Middle frontal gyrus (tissue), 1 donor: ENCODE results near the gene PLA1A.
"Not testable (repeated sequence)": the region's sequence is repeated elsewhere in the genome, so short reads cannot be mapped to it uniquely, and the experiment has no call there.

Experiments
- DNase-seq: peaks from one replicate; pipeline ENCODE4 v3.0.0-alpha.2; 2015; ENCODE audit warnings: low spot score; ENCODE audit errors: extremely low spot score

The PLA1A gene

DNA sequence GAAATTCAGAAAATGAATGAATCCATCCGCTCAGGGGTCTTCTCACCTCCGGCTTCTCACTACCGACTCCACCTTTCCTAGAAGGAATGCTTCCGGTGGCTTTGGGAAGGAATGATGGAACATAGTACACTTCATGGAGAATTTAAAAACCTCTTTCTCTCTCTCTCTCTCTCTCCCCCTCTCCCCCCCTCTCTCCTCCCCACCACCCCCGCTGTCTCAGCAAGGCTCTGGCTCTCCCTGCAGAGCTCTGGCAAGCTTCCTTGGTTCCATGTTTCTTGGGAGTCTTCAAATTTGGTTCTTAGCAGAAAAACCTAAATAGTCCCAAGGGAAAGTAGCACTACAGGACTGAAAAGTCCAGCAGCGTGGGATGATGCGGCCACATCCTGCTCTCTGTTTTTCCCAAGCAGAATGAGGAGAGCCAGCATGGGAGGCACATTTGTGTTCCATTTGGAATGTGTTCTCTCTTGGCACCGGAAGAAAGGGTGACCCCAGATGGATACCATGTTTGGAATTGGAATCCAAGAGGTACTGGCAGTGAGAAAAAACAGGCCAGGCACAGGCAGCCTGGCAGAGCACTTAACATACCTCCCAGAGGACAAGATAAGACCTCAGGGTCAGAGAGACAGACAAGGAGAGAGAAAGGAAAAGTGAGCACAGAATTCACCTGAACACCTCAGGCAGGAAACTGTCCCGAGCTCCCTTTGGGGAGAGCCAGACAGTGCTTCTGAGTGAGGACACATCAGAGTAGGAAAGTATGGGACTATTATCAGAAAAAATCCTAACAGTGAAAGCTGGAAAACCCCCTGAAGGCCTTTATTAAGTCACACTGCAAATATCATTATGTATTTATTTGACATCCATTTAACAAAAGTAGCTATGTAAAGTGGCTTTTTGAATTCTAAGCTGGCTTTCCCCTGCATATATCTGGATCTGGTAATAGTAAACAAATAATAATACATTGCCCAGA is 63.1 kb downstream of the PLA1A start, which contains the start of gene POPDC2:
Gene POPDC2, minus strand, starts transcription at position 116 of the 967 bp plus-strand sequence. CDS start 166 bp downstream, outside the sequence.
- DNase-seq: no peak

DNA sequence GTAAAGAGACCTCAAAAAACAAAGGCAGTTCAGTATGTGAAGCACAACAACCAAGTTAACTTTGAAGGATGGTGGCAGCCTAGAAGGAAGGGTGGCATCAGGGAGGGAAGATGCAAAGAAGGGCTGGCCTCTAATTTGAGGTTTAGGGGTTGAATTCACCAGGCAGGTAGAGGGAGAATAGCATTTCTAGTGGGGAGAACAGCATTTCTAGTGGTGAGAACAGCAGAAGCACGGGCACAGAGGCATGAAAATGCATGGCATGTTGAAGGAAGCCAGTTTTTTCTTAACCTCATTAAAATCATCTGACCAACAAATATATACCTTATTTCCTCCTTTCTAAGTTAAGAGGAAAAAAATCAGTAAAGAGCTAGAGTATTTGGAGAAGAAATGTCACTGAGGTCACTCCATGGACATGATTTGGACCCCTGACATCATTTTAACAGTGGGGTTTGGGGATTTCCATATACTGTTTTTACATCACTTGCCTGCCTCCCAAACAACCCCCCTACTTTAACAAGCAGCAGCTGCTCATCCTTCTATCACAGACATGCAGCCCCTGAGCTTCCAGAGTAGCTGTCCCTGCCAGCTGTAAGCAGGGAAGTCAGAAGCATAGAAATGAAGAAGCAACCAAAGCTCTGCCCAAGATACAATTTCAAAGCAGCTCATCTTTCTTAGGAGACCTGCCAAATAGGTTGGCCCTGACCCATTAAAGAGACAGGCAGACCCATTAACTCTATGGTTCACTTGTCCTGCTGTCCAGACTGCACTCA is 65.1 kb downstream of the PLA1A start:
- DNase-seq: no peak

DNA sequence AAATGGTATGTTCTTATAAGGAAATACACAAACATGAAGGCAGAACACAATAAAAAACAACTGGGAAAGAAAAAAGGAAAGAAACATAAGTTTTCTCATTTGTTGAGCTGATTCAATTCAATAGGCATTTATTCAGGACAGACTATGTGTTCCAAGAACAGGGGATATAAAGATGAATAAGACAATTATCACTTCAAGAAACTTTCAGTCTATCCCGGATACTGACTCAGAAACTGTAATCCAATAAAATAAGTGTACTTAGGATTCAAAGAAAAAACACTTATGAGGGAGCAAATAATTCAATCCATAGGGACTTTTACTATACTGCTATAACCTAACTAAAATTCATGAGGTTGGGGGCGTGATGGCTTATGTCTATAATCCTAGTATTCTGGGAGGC is 66.2 kb downstream of the PLA1A start:
- DNase-seq: no peak

DNA sequence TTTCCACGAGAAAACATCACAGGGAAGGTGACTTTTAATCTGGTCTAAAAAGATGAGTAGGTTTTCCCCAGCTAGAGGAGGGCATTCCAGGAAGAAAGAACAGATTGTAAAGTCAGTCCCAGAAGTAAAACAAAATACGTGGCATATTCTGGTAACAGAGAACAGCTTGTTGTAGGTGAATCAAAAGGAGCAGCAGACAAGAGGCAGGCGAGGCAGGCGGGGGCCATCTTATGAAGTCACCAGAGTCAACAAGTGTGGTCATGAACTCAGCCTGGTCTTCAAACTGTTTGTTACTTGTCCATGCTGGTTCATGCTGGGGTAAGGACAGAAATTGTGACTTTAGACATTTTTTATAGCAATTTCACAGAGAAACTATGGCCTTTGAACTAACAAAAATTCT is 66.7 kb downstream of the PLA1A start:
- DNase-seq: no peak

DNA sequence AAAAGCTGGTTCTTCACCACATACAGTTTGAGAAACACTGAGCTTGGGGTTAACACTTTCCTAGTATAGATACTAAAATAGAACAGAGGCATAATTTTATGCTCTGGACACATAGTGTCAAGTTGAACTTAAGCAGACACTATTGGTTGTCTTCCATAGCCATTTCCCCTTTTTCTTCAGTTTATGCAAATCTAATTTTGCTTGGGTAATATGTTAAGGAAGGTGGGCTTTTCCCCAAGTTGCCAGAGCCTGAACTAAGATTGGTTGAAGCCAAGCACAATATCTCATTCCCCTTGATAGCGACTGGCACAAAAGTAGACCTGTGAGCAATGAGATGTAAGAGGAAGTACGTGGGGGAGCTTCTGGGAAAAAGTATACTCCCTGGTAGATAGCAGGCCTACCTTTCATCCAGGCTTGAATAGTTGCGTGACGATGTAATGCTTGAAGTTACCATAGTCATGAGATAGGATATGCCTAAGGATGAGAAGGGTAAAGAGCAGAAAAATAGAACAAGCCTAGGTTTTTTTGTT is 67.2 kb downstream of the PLA1A start:
- DNase-seq: no peak

DNA sequence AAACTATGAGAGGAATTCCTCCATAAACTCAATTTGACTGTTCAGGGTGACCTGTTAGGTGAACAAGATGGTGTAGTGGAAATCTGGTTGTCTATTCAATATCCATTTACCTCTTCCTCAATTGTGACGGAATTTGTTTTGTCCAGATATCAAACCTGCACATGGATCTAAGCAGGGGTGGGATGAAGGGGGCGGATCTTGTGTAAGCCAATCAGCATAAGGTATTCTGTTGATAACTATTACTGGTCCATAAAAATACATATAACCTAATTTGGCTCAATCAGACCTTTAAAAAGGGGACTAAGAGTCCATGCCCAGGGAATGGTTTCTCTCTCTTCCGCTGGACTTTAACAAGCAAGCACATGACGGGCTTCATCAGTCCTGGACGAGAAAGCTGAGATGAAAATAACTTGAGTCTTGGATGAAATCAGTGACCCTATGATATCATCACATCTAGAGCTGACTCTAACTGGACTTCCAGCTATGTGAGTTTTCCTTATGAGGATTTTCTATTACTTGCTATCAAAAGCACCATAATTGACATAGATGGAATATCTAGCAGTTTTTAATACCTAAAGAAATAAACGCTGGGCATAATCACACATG is 68.4 kb downstream of the PLA1A start:
- DNase-seq: no peak

DNA sequence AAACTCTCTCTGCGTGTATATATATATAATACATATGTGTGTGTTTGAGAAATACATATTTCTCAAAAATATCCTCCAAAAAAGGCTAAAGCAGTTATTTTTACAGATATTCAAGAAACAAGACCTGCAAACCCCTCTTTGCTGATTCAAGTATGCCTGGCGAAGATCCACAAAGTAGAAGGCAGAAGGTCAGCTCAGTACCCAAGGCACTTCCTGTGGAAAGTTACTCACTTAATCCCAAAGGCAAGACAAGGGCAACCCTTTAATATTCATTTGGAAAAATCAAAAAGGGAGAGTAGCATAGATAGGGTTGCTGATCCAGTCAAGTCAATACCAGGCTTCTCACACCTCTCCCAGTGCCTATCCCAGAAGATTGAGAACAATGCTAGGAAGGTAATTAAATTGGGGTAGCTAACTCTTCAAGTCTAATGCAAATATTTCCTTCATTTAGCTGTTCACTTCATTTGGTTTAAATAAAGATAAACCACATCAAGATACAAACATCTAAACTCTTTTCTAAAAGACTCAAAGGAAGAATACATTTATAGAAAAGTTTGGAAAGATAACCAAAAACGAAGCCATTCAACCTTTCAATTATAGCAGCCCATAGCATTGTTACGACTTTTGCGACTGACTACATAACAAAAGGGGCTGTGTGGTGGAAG is 72.4 kb downstream of the PLA1A start:
- no peak for DNase-seq

DNA sequence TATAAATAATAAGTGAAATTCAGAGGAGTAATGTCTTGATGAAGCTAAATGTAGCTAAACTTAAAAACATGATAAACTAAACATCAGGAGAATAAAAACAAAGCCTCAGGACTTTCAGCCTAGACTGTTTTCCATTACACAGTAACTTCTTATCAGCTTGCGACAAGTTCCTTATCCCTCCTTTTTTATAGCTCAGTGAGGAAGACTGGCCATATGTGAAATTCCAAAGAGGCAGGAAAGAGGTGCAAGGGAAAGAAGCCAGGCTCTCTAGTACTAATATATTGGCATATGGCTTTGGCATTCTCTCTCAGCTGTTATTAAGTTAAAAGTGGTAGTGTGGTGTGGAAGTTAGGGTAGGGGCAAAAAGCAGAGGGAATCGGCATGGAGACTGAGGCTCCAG is 75.1 kb downstream of the PLA1A start:
- no peak for DNase-seq

DNA sequence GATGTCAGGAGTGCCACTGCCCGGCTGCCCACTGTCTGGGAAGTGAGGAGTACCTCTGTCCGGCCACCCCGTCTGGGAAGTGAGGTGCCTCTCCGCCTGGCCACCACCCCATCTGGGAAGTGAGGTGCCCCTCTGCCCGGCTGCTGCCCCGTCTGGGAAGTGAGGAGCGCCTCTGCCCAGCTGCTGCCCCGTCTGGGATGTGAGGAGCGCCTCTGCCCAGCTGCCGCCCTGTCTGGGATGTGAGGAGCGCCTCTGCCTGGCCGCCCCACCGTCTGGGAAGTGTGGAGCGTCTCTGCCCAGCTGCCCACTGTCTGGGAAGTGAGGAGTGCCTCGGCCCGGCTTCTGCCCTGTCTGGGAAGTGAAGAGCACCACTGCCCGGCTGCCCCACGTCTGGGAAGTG is 76.2 kb downstream of the PLA1A start:
- no peak for DNase-seq

DNA sequence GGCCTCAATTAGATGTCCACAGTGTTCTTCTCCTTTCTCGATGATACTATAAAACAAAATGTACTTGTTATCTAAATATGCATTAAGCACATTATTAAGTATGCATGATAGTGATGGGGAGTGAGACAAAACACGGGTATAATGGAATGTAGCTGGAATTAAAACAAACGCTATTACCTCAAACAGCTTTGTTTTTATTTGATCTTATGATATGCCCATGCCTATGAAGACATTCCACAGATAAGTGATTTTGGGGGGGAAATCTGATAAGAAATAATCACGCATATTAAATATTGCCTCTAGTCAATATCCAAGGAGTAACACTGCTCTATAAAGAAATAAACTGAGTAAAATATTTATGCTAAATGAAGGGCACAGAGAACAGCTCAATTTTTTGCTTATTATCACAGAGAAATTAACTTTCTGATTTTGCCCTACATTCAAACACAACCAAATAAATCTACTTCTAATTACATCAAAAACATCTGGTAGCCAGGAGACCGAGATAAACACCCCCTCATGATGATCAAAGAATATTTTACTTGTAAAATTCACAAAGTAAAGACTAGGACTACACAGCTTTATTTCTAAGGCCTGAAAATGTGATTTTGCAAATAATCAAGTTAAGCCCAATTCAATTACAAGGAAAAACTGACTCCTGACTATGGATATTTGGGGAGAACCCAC is 77.6 kb downstream of the PLA1A start:
- no peak for DNase-seq

DNA sequence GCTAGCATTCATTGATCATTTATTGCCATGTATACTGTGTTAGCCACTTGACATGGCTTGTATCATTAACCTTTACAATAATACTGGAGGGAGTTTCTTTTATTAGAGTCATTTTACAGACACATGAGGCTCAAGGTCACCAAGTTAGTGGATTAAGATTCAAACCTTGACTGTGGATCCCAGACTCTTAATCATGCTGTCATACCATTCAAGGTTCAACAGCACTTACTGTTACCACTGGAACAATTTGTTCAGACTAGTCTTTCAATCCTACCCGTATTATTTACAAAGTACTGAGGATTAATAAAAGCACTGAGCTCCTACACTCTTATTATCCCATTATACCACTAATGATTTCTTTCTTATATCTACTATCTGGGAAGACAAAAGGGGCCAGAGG is 78.3 kb downstream of the PLA1A start:
- DNase-seq: no peak

DNA sequence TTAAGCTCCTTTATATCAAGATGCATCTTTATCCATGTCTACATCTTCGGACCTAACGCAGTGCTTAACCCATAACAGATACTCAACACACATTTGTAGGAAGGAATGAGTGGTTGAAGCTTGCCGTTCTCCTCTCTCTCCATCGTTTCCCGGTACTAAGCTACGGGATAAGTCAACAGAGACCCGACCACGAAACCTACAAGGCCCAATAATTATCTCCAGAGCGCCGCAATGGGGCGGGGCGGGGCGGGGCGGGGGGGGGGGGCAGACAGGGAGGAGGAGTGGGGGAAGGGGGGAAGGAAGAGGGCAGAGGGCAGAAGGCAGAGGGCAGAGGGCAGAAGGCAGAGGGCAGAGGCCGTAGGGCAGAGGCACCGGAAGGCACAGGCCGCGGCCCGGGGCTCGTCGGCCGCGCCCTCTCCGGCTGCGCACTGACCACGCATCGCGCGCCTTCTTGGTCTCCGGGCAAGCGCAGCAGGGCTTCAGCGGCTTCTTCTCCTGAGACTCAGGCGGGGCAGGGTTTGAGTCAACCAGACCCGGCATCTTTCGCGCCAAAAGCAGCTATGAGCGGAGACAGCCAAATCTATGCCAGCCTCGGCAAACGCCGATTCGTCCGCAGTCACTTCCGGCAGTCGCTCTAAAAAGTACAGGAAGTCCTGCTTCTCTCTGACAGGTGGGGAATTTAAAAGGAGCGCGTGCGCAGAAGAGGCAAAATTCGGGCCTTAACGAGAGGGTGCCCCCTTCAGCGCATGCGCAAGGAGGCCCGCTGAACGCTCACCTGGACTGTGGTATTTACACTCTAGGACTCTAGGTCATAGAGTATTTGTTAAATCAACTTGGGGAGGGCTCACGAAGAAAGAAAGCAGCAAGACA is 79.3 kb downstream of the PLA1A start, which contains the start of gene COX17:
Gene COX17, minus strand, starts transcription at position 636 of the 870 bp plus-strand sequence. Its CDS starts 96 bp downstream, at position 540.
- peak; percentile 92 for DNase-seq

DNA sequence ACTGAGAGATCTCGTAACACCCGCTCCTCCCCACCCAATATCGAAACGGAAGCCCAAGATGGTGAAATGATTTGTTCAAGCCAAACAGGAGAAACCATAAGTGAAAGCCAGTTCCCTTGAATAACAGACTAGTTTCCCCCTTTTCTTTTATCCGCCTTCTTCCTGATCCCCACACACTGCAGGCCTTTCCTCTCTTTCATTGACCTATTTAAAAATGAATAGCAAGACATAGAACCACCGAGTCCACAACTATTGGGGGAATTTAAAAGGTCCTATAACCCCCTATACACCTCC is 79.9 kb downstream of the PLA1A start:
- no peak for DNase-seq

DNA sequence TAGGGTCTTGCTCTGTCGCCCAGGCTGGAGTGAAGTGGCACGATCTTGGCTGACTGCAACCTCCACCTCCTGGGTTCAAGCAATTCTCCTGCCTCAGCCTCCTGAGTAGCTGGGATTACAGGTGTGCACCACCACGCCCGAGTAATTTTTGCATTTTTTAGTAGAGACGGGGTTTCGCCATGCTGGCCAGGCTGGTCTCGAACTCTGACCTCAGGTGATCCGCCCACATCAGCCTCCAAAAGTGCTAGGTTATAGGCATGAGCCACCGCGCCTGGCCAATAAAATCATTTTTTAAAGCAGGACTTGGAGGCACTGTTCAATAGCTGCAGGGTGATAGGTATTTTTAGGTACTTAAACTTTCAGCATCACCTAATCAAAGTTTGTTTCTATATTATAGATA is 80.5 kb downstream of the PLA1A start:
- DNase-seq: not testable (repeated sequence)
